Fibroblast of villous mesenchyme (primary cell): ENCODE measurements around the gene GOLGA8M. TPM values are rescaled to one million over a fixed set of nuclear protein-coding genes. Genes with fewer than 3 reads are reported as not detected.
"Not testable (repeated sequence)": the region's sequence is repeated elsewhere in the genome, so short reads cannot be mapped to it uniquely, and the experiment has no call there.

Experiments used
- DNase-seq: peaks from one replicate; pipeline ENCODE4 v3.0.0-alpha.2; 2010; ENCODE audit warnings: low read depth
- H3K4me3 ChIP-seq: 2 replicates; pipeline ENCODE4 v1.5.1; 2011; ENCODE audit warnings: low read depth, mild to moderate bottlenecking, low read length
- small RNA-seq: library from RNA; depleted of rRNA; stranded (forward); fragments of <200 nt; gene quantifications from one replicate; pipeline ENCODE3, GENCODE V24; 2012
- total RNA-seq: library from RNA; depleted of rRNA; stranded (reverse); fragments of >200 nt; gene quantifications from 2 replicates; pipeline ENCODE4 v1.2.3, GENCODE V29; 2012

GOLGA8M gene
- total RNA-seq, 1 donor = 1.3 TPM

- DNase-seq, H3K4me3 ChIP-seq: not testable (repeated sequence)
These were observed 19.2 kb downstream of the GOLGA8M start for GRCh38 chr15:28693021-28693420.

DNA sequence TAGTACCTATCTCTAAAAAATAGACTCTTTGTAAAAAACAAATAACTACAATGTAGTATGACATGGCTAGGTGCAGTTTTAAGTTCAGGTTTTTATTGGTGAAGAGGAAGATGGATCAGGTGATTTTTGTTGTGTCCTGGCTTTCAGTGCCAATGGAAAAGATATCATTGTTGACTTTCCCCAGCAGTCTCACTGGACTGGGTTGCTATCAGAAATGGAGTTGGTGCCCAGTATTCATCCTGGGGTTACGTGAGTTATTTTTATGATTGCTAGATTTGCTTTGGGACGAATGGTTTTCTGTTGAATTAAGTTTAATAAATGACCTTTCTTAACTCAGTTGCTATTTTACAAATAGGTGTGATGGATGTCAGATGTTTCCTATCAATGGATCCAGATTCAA is 38.7 kb downstream of the GOLGA8M start:
- not testable (repeated sequence) for H3K4me3 ChIP-seq, DNase-seq

DNA sequence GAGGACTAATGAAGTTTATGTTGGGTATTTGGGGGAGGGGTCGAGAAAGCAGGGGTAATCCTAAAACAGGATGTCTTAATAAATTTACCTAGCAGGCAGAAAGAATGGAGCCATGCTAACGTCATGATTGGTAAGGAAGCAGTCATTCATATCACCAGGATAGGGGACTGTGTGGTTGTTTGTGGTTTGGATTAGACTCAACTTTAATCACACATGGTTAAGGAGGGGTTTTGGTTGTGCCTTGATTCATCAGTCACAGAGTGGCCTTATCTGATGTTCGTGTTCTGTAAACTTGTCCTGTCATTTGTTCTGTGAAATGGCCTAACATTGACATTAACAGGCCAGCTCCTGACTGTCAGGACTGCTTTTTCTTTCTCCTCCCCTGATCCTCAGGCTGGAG is 40.1 kb downstream of the GOLGA8M start:
- H3K4me3 ChIP-seq, DNase-seq: not testable (repeated sequence)

- not testable (repeated sequence) for H3K4me3 ChIP-seq, DNase-seq
These were observed 45.8 kb downstream of the GOLGA8M start for GRCh38 chr15:28666402-28666801.

- not testable (repeated sequence) for DNase-seq, H3K4me3 ChIP-seq
These were observed 47.6 kb downstream of the GOLGA8M start for GRCh38 chr15:28664575-28664974.

DNA sequence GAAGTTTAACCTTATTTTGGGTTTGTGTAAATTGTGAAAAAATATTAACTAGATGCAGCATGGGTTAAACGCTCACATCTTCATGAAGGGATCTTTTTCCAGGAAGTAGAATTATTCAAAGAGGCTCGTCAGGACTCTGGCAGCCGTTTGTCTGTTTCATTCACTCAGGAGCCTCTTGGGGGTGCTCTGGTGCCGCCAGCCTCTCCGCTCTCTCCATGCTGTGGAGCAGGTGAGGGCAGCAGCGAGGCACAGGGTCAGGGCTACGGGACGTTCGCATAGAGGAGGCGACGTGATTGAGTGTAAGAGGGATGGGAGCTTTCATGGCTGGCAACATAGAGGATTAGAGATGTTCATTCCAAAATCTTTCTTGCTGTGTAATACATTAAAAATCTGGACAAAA is 48.5 kb downstream of the GOLGA8M start:
- H3K4me3 ChIP-seq, DNase-seq: not testable (repeated sequence)

- DNase-seq, H3K4me3 ChIP-seq: not testable (repeated sequence)
These were observed 51.5 kb downstream of the GOLGA8M start for GRCh38 chr15:28660750-28661149.

DNA sequence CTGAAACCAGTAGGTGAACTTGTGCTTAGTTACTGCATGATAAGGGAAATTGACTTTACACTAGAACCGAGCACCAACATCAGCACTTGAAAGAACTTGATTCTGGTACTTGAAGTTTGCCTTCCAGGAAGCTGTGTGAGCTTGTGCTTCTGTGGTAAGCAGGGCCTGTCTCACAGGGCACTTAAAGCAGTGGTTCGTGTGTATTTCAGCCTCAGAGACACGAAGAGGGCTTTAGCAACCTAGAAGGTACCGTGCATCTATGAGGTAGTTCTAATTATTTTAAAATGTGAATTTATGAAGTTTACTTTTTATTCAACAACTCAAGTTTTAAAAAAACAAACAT is 56.2 kb downstream of the GOLGA8M start:
- not testable (repeated sequence) for DNase-seq, H3K4me3 ChIP-seq

DNA sequence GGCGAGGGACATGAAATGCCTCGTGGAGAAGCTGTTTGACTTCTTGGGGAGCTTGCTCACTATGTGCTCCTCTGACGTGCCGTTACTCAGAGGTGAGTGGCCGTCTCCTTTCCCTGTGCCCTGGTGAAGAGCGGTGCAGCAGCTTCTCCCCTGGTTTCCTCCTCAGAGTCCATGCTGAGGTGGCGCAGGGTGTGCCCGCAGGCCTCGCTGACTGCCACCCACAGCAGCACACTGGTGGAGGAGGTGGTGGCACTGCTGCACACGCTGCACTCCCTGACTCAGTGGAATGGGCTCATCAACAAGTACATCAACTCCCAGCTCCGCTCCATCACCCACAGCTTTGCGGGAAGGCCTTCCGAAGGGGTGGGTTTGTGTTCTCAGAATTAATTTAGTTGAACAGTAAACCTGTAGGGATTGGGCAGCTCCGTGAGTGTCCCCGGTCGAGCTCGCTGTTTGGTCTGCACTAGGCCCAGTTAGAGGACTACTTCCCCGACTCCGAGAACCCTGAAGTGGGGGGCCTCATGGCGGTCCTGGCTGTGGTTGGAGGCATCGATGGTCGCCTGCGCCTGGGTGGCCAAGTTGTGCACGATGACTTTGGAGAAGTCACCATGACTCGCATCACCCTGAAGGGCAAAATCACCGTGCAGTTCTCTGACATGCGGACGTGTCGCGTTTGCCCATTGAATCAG is 56.7 kb downstream of the GOLGA8M start:
- H3K4me3 ChIP-seq, DNase-seq: not testable (repeated sequence)

GRCh38 chr15:28654194-28654593 is 58.0 kb downstream of the GOLGA8M start:
- H3K4me3 ChIP-seq, DNase-seq: not testable (repeated sequence)

- not testable (repeated sequence) for H3K4me3 ChIP-seq, DNase-seq
These were observed 59.7 kb downstream of the GOLGA8M start for GRCh38 chr15:28652538-28652937.

Small RNA genes lying within 50 kb of the gene (small RNA-seq; reads per million reads assigned to genes)
- not detected for gene RN7SL719P

Other genes starting within 250 kb of the GOLGA8M start
- gene GOLGA8G, start 179.4 kb downstream of the GOLGA8M start, total RNA-seq = not detected in 2 replicates
- gene GOLGA6L25, start 158.9 kb downstream of the GOLGA8M start, total RNA-seq = not detected in 2 replicates
- not detected in 2 replicates for gene GOLGA6L7, start 136.2 kb upstream of the GOLGA8M start, total RNA-seq
- gene APBA2, start 173.6 kb upstream of the GOLGA8M start, total RNA-seq = 4.7 and 10.0 TPM in 2 replicates